NCI-H1930 (cell line): Measurements from ENCODE around the gene KRT33A.
"Not testable (repeated sequence)": the region's sequence is repeated elsewhere in the genome, so short reads cannot be mapped to it uniquely, and the experiment has no call there.

ENCODE experiments used
- DNase-seq, 2 experiments: peaks; one replicate each; lab custom pipeline; 2025; lab: John Stamatoyannopoulos, UW

The KRT33A gene

DNA sequence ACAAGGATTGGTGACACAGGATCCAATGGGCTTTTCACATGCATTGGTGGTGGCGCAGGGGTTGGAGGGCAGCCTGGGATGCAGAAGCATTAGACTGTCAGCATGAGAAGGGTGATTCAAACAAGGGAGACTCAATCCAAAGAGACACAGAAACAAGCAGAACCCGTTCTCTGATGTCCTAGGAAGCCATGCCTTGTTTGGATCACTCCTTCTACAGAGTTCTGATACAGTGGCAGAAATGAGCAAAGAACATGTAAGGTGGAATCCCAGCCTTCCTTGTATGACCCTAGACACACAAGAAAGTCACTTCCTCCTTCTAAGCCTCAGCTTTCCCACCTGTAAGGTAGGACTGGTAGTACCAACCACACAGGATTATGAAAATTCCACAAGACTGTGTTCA, 13.3 kb upstream of the KRT33A start:
- no peak for DNase-seq

- DNase-seq: no peak
Observed at GRCh38 chr17:41360296-41360995, 9.8 kb upstream of the KRT33A start.

DNA sequence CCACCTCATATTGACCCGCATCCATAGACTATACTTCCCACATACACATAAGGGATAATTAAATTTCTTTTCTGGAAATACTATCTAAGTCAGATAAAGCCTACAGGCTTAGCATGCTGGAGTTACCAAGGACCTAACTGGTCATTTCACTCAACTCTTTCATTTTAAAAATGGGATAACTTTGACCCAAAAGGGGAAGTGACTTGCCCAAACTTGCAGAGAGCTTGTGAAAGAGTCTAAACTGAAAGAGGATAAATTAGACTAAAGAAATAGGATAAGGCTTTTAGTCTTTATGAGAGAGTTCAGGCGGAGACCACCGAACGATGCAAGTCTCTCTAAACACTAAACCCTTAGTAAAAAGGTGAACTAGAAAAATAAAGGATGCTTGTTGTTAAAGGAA, 3.9 kb upstream of the KRT33A start:
- DNase-seq: no peak

- no peak for DNase-seq
Observed at GRCh38 chr17:41352597-41353366, 2.2 kb upstream of the KRT33A start.

DNA sequence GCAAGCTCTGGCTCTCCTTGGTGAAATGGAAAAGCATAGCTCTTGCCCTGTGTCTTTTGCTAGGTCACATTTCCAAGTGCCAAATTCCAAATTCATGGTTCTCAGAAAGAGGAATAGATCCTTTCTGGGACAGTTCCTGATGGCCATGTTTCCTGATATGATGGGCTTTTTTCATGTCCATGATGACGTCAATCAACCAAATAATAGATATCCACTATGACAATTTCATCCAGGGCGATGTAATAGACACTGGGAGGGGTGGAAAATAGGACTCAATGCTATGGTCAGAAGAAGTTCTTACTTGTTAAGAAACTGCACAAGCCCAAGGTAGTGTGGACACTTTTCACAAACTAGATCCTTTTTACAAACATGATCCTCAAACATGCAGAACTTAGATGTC, 549 bp upstream of the KRT33A start:
- DNase-seq: no peak

- no peak for DNase-seq
Observed at GRCh38 chr17:41347869-41348760, 2.5 kb downstream of the KRT33A start.

DNA sequence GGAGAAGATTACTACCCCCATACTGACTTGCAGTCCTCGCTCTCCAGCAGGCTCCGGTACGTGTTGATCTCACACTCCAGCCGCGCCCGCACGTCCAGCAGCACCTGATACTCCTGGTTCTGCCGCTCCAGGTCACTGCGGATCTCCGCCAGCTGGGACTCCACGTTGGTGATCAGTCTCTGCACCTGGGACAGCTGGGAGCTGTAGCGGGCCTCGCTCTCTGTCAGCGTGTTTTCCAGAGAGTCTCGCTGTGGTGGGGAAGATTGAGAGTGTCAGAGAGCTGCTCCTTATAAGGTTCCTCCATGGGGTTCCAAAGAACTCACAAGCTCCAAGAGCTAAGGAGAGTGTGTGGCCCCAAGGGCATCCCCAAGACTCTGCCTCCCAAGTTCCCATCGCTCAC, 4.2 kb downstream of the KRT33A start:
- not testable (repeated sequence) for DNase-seq

- DNase-seq: no peak
Observed at GRCh38 chr17:41345992-41346391, 4.6 kb downstream of the KRT33A start.

DNA sequence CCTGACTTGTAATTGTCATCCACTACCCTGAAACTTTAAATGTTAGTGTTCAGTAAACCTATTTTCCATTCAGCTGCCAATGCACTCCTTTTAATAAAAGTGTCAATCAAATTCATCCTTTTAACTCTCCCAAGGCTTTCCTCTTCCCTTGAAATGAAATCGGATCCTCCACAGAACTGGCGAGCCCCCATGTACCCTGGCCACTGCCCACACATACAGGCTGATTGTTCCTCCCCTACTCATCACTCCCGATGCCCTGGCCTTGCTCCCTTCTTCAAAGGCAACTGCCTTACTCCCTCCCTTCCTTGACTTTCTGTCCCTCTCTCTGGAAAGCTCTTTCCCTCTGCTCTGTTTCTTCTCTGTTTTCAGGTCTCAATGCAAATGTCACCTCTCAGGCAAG, 7.6 kb downstream of the KRT33A start:
- DNase-seq: no peak

DNA sequence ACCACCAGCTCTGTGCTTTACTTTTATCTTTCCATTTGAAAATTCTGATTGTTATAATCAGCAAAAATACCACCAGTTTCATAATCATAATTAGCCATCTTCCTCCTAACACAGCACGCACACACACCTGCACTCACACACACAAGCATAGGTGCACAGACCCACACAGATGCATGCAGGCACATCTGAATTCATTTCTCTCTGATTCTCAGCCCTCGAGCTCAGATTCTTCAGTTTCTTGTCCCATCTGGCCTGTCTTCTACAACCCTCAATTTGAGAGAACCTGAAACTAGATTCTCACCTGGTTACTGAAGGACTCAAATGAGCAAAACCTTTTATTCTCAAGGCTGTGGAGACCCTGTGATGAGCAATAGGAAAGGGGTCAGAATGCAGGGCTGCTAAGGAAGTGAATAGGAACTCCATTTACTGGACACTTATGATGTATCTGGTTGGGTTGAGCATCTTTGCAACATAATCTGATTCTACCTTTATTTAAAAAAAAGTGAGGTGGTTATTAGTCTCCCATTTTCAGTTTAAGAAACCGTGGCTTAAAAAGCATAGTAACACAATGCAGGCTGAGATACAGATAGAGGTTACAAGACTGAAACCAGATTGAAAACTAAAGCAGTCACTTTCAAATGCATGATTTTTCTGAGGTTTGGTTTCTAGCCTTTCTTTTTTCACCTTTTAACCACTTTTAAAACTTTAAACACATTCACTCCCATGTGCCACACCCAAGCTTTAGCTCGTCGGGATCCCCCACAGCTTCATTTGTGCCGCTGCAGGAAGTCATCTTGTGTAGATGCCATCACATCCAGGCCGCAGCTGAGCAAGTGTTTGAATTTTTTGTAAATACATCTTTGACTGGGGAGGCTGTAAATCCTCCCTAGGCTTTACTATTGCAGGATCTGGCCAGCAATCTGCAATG, 9.4 kb downstream of the KRT33A start:
- no peak for DNase-seq

DNA sequence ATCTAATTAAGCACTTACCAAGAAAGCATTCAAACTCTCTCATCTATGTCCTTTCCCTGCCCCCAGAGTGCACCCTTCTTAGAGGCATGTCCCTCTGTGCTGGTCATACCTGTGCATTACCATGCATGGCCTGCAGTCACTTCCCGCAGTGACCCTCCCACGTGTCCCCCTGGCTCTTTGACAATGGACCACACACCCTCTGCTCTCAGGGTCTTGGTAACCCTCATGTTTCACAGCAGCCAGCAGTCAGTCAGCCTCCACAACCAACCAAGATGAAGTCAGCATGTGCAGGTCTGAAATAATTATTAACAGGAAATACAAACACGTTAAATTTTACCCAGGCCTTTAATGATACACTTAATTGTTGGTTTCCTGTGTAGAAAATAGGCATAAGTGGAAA, 10.1 kb downstream of the KRT33A start:
- DNase-seq: no peak

DNA sequence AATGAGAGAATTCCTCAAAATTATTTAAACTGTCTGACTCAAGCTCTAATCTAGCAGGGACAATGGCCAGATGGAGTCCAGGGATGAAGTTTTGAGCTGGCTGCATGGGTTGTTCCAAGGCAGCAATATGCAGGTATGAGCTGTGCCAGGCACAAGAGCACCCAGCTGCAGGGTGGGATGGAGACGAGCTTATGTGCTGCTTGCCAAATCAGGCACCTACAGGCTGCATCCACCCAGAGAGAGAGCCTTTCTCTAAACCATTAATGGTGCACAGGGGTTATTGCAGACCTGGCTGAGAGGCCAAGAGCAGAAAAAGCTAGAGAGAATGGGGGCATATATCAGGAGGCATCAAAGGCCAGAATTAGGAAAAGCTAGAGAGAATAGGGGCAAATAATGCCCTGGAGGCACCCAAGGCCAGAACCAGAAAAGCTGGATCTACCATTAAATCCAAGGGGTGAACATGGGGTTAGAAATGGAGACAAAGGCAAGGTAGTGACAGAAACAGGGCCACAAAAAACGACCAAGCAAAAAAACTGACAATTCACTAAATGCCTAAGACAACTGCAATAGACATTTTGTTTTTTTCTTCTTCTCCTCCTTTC, 11.0 kb downstream of the KRT33A start:
- no peak for DNase-seq

DNA sequence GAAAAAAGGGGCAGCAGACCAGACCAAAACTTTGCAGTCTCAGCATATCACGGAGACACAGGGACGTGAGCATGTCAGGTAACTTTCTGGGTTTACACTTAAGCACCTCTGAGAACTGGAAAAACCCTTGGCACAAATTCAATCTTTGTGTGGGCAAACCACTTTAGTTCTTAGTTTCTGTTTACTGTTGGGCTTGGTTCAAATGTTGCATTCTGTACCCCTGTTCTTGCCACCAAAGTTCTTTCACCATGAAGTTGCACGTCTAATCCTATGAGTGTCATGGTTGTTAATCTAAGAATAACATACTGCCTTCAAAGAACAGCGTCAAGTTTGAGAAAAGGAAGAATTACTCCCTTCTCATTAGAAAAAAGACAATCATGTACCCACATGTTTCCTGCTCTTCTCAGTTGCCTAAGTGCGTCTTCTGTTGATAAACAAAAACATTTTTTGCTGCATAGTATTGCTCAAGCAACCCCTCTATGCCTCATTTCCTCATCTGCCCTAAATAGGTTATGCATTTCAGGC, 11.6 kb downstream of the KRT33A start:
- no peak for DNase-seq

GRCh38 chr17:41335747-41336146, 14.9 kb downstream of the KRT33A start:
- DNase-seq: no peak

- DNase-seq: no peak
Observed at GRCh38 chr17:41334385-41335305, 16.0 kb downstream of the KRT33A start.

GRCh38 chr17:41333836-41334235, 16.8 kb downstream of the KRT33A start:
- no peak for DNase-seq

GRCh38 chr17:41333098-41333497, 17.5 kb downstream of the KRT33A start:
- no peak for DNase-seq

GRCh38 chr17:41332239-41332638, 18.4 kb downstream of the KRT33A start:
- no peak for DNase-seq

DNA sequence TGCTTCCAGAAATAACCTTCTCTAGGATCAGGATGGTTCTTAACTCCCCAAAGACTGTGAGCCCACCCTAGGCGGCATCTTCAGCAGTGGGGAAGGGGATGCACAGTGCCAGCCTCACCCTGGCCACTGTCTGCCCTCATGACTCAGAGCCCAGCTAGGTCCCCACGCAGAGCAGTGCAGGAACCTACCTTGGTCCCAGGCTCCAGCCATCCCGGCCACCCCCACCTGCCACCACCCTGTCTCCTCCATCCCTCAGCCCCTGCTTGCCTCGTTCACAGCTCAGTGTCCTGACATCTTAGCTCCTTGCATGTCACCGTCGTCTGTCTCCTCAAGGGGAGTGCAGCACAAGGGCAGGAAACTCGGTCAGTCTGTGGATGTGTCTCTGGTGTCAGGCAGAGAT, 19.0 kb downstream of the KRT33A start:
- no peak for DNase-seq
